HG02623 (cell line): Measurements from ENCODE around the gene TUBA4A.
A peak's percentile ranks its signal among the peaks of the same experiment; 100 is the strongest.
"Not testable (repeated sequence)": the region's sequence is repeated elsewhere in the genome, so short reads cannot be mapped to it uniquely, and the experiment has no call there.

Experiments
- ATAC-seq: cut with Tn5 transposase; IDR thresholded peaks from one replicate; pipeline ENCODE4 v1.9.1; 2021; ENCODE audit warnings: moderate library complexity; ENCODE audit not compliant: unreplicated experiment

TUBA4A gene

DNA sequence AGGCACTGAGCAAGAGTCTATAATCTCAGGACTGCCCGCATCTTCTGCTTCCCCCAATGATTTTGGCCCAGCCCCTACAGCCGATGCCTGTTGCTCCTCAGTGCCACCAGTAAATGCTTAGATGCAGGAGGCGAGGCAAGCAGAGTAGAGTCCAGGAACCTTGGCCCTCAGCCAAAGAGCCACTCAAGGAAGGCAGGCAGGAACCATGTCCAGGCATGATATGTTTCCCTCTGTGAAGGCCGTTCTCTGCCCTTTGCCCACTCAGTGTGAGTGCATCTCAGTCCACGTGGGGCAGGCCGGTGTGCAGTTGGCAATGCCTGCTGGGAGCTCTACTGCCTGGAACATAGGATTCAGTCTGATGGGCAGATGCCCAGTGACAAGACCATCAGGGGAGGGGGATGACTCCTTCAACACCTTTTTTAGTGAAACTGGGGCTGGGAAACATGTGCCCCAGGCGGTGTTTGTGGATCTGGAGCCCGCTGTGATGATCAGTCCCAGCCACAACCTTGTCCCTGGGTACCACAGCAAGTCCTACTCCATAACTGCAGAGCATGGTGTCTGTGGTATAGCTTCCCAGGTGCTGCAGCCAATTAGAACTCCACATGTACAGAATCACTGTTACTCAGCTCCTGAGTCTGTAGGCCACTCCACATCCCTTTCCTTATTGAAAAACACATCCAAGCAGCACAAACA is 15.8 kb upstream of the TUBA4A start:
- ATAC-seq: no peak

DNA sequence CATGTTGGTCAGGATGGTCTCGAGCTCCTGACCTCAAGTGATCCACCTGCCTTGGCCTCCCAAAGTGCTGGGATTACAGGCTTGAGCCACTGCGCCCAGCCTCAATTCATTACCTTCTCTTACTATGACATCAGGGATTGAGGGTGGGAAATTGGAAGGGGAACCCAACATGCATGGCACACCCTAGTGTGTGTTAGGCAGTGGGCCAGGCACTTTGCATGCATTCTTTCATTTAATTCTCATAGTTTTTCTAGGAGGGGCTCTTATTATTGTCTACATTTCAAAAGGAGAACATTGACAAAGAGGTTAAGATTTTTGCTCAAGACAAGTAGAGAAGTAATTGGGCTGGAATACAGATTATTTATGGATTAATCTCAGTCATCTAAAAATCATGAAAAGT is 14.6 kb upstream of the TUBA4A start:
- ATAC-seq: no peak

GRCh38 chr2:219266886-219267285 is 13.2 kb upstream of the TUBA4A start:
- no peak for ATAC-seq

- no peak for ATAC-seq
Observed at GRCh38 chr2:219266232-219266631, 12.5 kb upstream of the TUBA4A start.

- ATAC-seq: no peak
Observed at GRCh38 chr2:219261024-219261855, 7.5 kb upstream of the TUBA4A start.

DNA sequence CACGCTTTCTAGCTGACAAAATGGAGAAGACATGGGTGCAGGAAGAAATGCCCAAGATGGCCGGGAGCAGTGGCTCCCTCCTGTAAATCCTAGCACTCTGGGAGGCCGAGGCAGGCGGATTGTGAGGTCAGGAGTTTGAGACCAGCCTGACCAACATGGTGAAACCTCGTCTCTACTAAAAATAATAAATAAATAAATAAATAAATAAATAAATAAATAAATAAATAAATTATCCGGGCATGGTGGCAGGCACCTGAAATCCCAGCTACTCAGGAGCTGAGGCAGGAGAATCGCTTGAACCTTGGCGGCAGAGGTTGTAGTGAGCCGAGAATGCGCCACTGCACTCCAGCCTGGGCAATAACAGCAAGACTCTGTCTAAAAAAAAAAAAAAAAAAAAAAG is 5.2 kb upstream of the TUBA4A start:
- not testable (repeated sequence) for ATAC-seq

- peak; percentile 28 for ATAC-seq
Observed at GRCh38 chr2:219254590-219255201, 978 bp upstream of the TUBA4A start.

DNA sequence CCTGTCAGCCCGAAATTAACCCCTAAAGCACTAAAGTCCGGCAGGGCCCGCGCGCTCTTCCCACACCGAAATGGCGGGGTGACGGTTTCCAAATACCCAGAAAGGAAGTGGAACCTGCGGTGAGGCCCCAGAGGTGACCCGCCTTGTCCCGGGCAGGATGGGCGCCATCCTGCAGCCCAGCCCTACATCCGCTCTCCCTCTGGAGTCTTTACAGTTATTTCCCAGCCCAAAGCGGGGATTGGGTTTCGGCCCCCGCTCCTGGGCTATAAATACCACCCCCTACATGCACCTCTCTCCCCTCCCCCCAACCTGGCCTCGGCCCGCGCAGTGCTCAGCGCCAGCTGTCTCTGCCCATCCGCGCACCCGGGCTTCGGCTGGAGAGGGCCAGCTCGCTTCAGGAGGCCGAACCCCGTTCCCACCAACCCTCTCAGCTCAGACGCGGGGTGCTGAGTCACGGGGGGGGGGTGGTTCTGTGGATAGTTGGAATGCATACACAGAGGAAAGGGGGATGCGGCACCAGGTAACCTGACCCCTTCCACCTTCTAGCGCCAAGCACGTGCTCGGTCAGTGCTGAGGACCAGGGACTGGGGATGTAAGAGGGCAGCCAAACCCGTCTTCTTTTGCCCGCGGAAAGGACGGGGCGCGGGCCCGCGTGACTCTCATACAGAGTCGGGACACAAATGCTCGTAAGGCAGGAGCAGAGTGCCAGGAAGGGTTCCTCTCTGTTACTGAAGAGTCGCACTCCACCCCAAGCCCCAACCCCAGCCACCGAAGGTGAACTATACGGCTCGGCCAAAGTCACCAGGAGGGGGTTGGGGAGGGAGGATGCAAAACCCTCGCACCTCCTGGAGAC is 592 bp downstream of the TUBA4A start, which contains the start of gene TUBA4B:
TUBA4B (plus strand) TSS at position 344 of the 853 bp plus-strand sequence; CDS start at position 509, 165 bp downstream.
- ATAC-seq: peak; percentile 2

DNA sequence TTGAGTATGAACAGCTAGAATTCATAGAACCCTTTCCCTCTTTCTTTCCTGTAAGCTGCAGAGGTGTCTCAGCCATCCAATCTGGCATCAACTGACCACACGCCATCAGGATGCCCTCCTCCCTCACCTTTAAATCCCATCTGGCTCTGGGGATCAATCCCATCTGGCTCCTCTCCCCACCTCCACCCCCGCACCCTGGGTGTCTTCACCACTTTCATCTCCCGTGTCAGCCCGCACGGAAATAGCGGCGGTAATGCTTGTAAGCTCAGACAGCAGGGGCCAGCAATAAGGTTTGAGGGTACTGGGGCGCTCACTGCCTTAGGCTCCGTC is 1.2 kb downstream of the TUBA4A start:
- no peak for ATAC-seq

DNA sequence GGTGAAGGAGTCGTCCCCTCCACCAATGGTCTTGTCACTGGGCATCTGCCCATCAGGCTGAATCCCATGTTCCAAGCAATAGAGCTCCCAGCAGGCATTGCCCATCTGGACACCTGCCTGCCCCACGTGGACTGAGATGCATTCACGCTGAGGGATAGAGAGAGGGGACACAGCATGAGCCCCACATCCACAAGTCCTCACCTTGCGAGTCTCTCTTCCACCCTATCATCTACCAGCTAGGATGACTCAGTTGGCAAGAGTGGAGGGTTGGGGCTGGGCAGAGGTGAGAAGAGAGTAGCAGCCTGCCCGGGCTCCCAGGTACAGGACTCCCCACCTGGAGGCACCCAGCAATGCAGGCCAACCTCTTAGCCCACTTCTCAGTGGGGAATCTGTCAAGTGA is 1.6 kb downstream of the TUBA4A start:
- no peak for ATAC-seq

DNA sequence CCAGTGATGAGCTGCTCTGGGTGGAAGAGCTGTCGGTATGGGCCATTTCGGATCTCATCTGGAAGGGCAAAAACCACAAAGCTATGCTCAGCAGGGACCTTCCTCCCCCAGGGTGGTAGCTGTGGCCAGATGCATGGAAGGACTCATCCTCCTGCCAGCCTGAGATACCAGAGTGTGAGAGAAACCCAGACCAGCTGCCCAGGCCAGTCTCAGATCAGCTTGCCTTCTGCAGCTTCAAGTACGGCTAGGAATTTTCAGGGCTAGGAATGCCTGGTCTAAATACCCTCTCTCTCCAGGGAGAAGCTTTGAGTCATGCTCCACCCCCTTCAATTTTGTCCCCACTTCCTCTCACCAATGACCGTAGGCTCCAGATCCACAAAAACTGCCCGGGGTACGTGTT is 2.1 kb downstream of the TUBA4A start:
- ATAC-seq: no peak

DNA sequence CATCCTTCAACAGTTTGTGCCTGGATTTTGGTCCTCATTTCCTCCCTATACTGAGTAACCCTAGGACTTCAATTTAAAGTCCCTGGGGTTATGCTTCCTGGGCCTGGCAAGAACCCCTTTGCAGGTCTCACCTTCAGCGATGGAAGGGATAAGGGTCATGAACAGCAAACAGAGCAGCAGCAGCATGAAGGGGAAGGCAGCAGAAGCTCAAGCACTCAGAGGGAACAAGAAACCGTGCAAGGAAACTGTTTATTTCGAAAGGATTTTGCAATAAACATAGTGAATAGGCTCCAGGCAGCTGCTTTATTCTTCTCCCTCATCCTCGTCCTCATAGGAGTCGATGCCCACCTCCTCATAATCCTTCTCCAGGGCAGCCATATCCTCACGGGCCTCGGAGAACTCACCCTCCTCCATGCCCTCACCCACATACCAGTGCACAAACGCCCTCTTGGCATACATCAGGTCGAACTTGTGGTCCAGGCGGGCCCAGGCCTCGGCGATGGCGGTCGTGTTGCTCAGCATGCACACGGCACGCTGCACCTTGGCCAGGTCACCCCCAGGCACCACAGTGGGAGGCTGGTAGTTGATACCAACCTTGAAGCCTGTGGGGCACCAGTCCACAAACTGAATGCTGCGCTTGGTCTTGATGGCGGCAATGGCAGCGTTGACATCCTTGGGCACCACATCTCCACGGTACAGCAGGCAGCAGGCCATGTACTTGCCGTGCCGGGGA is 3.5 kb downstream of the TUBA4A start:
- ATAC-seq: no peak

- peak; percentile 28 for ATAC-seq
Observed at GRCh38 chr2:219249203-219249980, 4.3 kb downstream of the TUBA4A start.

DNA sequence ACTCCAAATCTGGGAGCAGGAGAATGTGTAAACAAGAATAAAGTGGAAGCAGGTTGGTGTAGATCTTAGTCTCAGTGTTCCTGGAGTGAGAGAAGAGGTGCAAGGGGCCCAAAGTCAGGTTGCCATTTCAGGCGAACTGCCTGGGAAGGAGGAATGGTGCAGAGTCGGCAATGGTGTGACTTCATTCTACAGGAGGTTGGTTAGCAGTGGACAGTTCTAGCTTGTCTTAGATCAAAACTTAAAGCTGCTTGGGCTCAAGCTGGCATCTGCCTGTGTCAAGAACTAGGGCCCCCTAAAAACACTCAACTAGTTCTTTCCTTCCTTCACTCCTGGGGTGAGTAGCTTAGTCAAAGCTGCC is 4.9 kb downstream of the TUBA4A start:
- ATAC-seq: no peak

DNA sequence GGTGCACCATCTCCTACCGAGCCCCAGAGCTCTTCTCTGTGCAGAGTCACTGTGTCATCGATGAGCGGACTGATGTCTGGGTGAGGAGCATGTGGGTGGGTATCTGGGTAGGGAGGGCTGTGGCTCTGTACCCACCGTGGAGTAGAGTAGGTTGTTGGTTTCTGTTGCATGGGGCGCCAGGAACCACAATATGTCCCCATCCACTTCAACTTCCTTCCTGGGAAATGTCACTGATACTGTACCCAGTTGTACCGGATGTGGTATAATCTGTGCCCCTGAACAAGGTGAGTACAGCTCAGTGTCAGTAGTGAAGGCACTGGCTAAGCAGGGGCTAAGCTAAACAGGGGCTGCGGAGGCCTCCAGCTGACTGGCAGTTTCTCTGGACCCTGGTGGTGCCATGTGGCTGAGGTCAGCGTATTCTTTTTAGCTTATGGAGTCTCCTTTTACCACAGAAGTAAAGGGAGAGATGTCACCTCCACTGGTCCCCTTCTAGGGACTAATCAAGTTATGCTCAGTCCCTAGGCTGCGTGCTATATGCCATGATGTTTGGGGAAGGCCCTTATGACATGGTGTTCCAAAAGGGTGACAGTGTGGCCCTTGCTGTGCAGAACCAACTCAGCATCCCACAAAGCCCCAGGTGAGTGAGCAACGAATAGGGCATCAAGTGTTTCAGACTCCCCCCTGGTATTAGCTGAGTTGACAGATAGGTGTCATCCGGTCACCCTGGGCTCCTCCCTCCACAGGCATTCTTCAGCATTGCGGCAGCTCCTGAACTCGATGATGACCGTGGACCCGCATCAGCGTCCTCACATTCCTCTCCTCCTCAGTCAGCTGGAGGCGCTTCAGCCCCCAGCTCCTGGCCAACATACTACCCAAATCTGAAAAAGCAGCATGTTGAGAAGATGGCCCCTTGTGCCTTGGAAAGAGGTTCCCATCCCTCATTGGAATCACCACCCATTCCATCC is 5.8 kb downstream of the TUBA4A start:
- no peak for ATAC-seq

- ATAC-seq: no peak
Observed at GRCh38 chr2:219246559-219246958, 7.2 kb downstream of the TUBA4A start.

DNA sequence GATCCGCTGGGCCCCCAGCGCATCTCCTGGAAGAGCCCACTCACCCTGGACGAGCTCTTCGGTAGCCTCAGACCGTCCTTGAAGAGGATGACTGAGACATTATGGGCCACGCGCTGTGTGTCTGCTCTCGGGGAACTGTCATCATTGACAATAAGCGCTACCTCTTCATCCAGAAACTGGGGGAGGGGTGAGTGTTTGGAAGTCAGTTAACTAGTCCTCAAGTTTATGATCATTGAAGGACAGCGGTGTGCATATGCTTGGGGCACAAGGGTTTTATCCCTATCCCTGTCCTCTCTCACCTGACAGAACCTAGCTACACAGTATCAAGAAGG is 7.9 kb downstream of the TUBA4A start:
- ATAC-seq: no peak

- ATAC-seq: peak; percentile 61
Observed at GRCh38 chr2:219245148-219245898, 8.4 kb downstream of the TUBA4A start, which contains the start of the genes GLB1L and STK16. GLB1L (minus strand) TSS chr2:219245444; CDS start chr2:219243573, 1,871 bp downstream. STK16 (plus strand) TSS chr2:219245479; CDS start chr2:219246000, 521 bp downstream.
